Keratinocyte (primary cell): ENCODE measurements around the gene DHX38. TPM values are rescaled to one million over a fixed set of nuclear protein-coding genes. Genes with fewer than 3 reads are reported as not detected.

Experiments
- DNase-seq: peaks from one replicate; pipeline ENCODE4 v3.0.0-alpha.2; 2011; ENCODE audit warnings: low read depth, missing footprints, low spot score
- FAIRE-seq: peaks from 2 replicates; lab custom pipeline; 2011; peaks lifted over from hg19 to GRCh38; lab: Jason Lieb, UNC
- H2AFZ ChIP-seq: 2 replicates; pipeline ENCODE4 v1.6.0; 2012; ENCODE audit warnings: low read length, control low read depth, inconsistent platforms; ENCODE audit not compliant: control insufficient read depth
- H3K27ac ChIP-seq: 2 replicates; pipeline ENCODE4 v1.5.1; 2011; ENCODE audit warnings: low read length; ENCODE audit not compliant: control insufficient read depth, insufficient read depth
- H3K27me3 ChIP-seq: 3 replicates; pipeline ENCODE4 v1.6.0; 2011; ENCODE audit warnings: low read length; ENCODE audit not compliant: control insufficient read depth, insufficient read depth; ENCODE audit errors: extremely low read depth
- H3K36me3 ChIP-seq, 2 experiments: 2 replicates in 1 of 2; 3 replicates in 1 of 2; pipeline ENCODE4 v1.5.1; 2011; ENCODE audit warnings: low read length in 2 of 2, mild to moderate bottlenecking in 1 of 2; ENCODE audit not compliant: control insufficient read depth in 2 of 2, insufficient read depth in 2 of 2; ENCODE audit errors: extremely low read depth in 1 of 2
- H3K4me1 ChIP-seq: 3 replicates; pipeline ENCODE4 v1.5.1; 2011; ENCODE audit warnings: low read length; ENCODE audit not compliant: control insufficient read depth, insufficient read depth; ENCODE audit errors: extremely low read depth
- H3K4me2 ChIP-seq: 3 replicates; pipeline ENCODE4 v1.6.0; 2011; ENCODE audit warnings: low read depth, low read length; ENCODE audit not compliant: control insufficient read depth, insufficient read depth; ENCODE audit errors: extremely low read depth
- H3K4me3 ChIP-seq, 3 experiments: fragments of 200-600 bp in 1 of 3; sonication (generic) in 1 of 3; 2 replicates in 2 of 3; 3 replicates in 1 of 3; pipeline ENCODE4 v1.5.1; 2011 to 2016; ENCODE audit warnings: low read length in 3 of 3, mild to moderate bottlenecking in 3 of 3, control low read depth in 2 of 3, inconsistent platforms in 1 of 3, low read depth in 1 of 3, mixed read lengths in 1 of 3, mixed run types in 1 of 3, moderate library complexity in 1 of 3; ENCODE audit not compliant: control insufficient read depth in 2 of 3, insufficient read depth in 2 of 3; ENCODE audit errors: extremely low read depth in 1 of 3
- H3K79me2 ChIP-seq: 2 replicates; pipeline ENCODE4 v1.6.0; 2012; ENCODE audit warnings: low read length; ENCODE audit not compliant: control insufficient read depth, insufficient read depth
- H3K9ac ChIP-seq: 3 replicates; pipeline ENCODE4 v1.6.0; 2011; ENCODE audit warnings: low read length; ENCODE audit not compliant: control insufficient read depth, insufficient read depth; ENCODE audit errors: extremely low read depth
- H3K9me1 ChIP-seq: 3 replicates; pipeline ENCODE4 v1.6.0; 2011; ENCODE audit warnings: low read length; ENCODE audit not compliant: control insufficient read depth, insufficient read depth; ENCODE audit errors: extremely low read depth
- H3K9me3 ChIP-seq: 2 replicates; pipeline ENCODE4 v1.5.1; 2012; ENCODE audit warnings: low read depth, low read length; ENCODE audit not compliant: control insufficient read depth
- H4K20me1 ChIP-seq: 3 replicates; pipeline ENCODE4 v1.6.0; 2011; ENCODE audit warnings: low read length; ENCODE audit not compliant: control insufficient read depth, insufficient read depth; ENCODE audit errors: extremely low read depth
- EZH2 ChIP-seq: IDR thresholded peaks from one replicate; pipeline ENCODE4 v1.6.1; 2012; ENCODE audit warnings: inconsistent platforms, mild to moderate bottlenecking, low read length, moderate library complexity
- dilution Hi-C: fragments of 300-500 bp; cut with MboI; formaldehyde crosslinking; loops from one replicate; pipeline ENCODE4 v1.7.0; 2020; ENCODE audit warnings: low sequenced_read_pairs; ENCODE audit not compliant: extremely low pct_ligation_motif_present
- polyA plus RNA-seq, 5 experiments: library from polyadenylated mRNA; depleted of rRNA in 3 of 5; stranded (reverse) in 3 of 5; stranded (forward) in 1 of 5; unstranded in 1 of 5; fragments of >200 nt; gene quantifications; 1 replicate in 1 of 5; 2 replicates in 3 of 5; 3 replicates in 1 of 5; pipeline versions ENCODE4 v1.2.1 to v1.2.3, GENCODE V29; 2011 to 2012; ENCODE audit warnings: missing spikeins in 2 of 5, low read depth in 1 of 5, low replicate concordance in 1 of 5
- TF ChIP-seq, protein P1 (sequence below), 3 experiments: IDR thresholded peaks in 1 of 3; conservative IDR thresholded peaks in 1 of 3; optimal IDR thresholded peaks in 1 of 3; 2 replicates in 2 of 3; 3 replicates in 1 of 3; pipeline versions ENCODE3 to v1.5.1; 2011; ENCODE audit warnings: low read length in 3 of 3, mild to moderate bottlenecking in 3 of 3, moderate library complexity in 2 of 3, control low read depth in 1 of 3, inconsistent platforms in 1 of 3; ENCODE audit not compliant: insufficient read depth in 2 of 3; ENCODE audit errors: extremely low read depth in 1 of 3

The DHX38 gene
- polyA plus RNA-seq, 1 donor (not counting 4 experiments of a cell fraction or from before 2014, with no cell fraction given), result 25.9 TPM

DNA sequence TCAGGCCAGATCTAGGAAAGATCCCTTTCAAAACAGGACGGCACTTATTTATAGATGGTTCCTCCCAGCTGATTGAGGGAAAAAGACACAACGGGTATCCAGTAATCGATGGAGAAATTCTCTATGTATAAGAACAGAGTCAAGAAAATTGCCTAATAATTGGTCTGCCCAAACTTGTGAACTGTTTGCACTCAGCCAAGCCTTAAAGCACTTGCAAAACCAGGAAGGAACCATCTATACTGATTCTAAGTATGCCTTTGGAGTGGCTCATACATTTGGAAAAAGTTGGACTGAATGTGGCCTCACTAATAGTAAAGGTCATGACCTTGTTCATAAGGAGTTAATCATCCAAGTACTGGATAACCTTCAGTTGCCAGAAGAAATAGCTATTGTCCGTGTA lies 24.7 kb upstream of the DHX38 start:
- H3K9me1 ChIP-seq, result no peaks in the 10 kb centered on the region
- H2AFZ ChIP-seq, result no peak overlapping the region
- no peaks in the 10 kb centered on the region for H3K36me3 ChIP-seq
- no peak for FAIRE-seq
- H4K20me1 ChIP-seq, result no peaks in the 10 kb centered on the region
- H3K4me1 ChIP-seq, result no peaks in the 10 kb centered on the region
- no peak overlapping the region for H3K27ac ChIP-seq
- no peaks in the 10 kb centered on the region for H3K27me3 ChIP-seq
- H3K79me2 ChIP-seq, result no peaks in the 10 kb centered on the region
- H3K9me3 ChIP-seq, result no peaks in the 10 kb centered on the region
- dilution Hi-C loops, result no loop called here
- no peak overlapping the region for H3K9ac ChIP-seq
- no peak overlapping the region for H3K4me3 ChIP-seq
- TF ChIP-seq, protein P1, sequence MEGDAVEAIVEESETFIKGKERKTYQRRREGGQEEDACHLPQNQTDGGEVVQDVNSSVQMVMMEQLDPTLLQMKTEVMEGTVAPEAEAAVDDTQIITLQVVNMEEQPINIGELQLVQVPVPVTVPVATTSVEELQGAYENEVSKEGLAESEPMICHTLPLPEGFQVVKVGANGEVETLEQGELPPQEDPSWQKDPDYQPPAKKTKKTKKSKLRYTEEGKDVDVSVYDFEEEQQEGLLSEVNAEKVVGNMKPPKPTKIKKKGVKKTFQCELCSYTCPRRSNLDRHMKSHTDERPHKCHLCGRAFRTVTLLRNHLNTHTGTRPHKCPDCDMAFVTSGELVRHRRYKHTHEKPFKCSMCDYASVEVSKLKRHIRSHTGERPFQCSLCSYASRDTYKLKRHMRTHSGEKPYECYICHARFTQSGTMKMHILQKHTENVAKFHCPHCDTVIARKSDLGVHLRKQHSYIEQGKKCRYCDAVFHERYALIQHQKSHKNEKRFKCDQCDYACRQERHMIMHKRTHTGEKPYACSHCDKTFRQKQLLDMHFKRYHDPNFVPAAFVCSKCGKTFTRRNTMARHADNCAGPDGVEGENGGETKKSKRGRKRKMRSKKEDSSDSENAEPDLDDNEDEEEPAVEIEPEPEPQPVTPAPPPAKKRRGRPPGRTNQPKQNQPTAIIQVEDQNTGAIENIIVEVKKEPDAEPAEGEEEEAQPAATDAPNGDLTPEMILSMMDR (optimal IDR thresholded peaks at IDR 0.05 in 1 of 3, IDR thresholded peaks at IDR 0.05 in 1 of 3, conservative IDR thresholded peaks at IDR 0.05 in 1 of 3; ENCODE audit: extremely low read depth in 1 of 3, insufficient read depth in 2 of 3, low read length in 3 of 3), result no peak
- TF ChIP-seq EZH2, result no peak
- no peak overlapping the region for H3K4me2 ChIP-seq
- no peak for DNase-seq

DNA sequence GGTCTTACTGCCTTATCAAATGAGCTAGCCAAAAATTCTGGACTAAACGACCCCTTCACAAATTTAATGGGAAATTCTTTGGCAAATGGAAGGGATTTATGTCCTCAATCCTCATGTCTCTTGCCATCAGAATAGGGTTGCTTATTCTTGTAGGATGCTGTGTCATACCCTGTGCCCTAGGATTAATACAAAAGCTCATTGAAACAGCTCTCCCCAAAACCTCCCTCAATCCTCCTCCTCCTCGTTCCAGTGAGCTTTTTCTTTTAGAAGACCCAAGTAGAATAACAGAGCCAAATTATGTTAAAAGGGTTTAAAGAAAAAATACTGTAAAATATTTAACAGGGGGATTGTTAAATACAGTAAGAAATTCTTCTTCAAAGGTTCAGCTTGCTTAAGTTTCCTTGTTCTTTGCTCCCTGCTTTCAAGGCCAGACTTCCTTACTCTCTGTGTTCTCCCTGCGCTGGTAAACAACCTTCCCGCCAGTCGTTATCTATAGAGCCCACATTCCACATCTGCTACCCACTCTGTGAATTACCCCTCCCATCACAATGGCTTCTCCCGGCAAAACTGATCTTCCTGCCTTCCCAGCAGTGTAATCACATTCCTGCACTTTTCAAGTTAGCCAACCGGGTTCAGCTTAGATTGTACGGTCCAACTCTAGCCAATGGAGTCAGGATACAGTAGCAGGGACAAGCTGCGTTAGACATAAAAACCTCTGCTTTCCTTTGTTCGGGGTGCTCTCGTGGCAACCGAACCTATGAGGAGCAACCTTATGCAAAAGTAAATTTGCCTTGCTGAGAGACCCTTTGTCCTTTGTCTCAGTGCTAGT lies 20.9 kb upstream of the DHX38 start:
- Histone ChIP-seq H3K9ac (no peak overlapping the region), H3K4me2 (no peak overlapping the region), H4K20me1 (no peaks in the 10 kb centered on the region), H3K9me1 (no peaks in the 10 kb centered on the region), H3K27ac (no peak overlapping the region), H3K79me2 (no peaks in the 10 kb centered on the region), H3K9me3 (no peaks in the 10 kb centered on the region), H2AFZ (no peak overlapping the region), H3K27me3 (no peaks in the 10 kb centered on the region), H3K36me3 (no peaks in the 10 kb centered on the region), H3K4me3 (no peak overlapping the region), H3K4me1 (no peaks in the 10 kb centered on the region)
- no peak for DNase-seq
- TF ChIP-seq, protein P1 (optimal IDR thresholded peaks at IDR 0.05 in 1 of 3, IDR thresholded peaks at IDR 0.05 in 1 of 3, conservative IDR thresholded peaks at IDR 0.05 in 1 of 3; ENCODE audit: extremely low read depth in 1 of 3, insufficient read depth in 2 of 3, low read length in 3 of 3), result no peak
- no peak for TF ChIP-seq EZH2
- no peak for FAIRE-seq
- dilution Hi-C loops, result no loop called here
